Measurements from ENCODE around the gene SPART. TPM values are rescaled to one million over a fixed set of nuclear protein-coding genes. Genes with fewer than 3 reads are reported as not detected.

SPART gene
- 14.6 TPM for total RNA-seq

GRCh38 chr13:36346222-36347083, at the start of gene SPART:
TSS of gene SPART (minus strand) at chr13:36346394. CDS start at chr13:36335830, 10,564 bp downstream.
- ATAC-seq (peak; percentile 92), DNase-seq (ENCODE audit: low spot score) (peak; percentile 94)

GRCh38 chr13:36395280-36395679, 49.1 kb upstream of the SPART start:
- peak; percentile 94 for ATAC-seq
- DNase-seq (ENCODE audit: low spot score) = no peak

- DNase-seq (ENCODE audit: low spot score) (no peak), ATAC-seq (no peak)
Measured at GRCh38 chr13:36385489-36385888, 39.3 kb upstream of the SPART start.

GRCh38 chr13:36382030-36382429, 35.8 kb upstream of the SPART start:
- no peak for DNase-seq (ENCODE audit: low spot score)
- ATAC-seq = no peak

GRCh38 chr13:36377826-36378468, 31.8 kb upstream of the SPART start:
- no peak for ATAC-seq
- no peak for DNase-seq (ENCODE audit: low spot score)

- ATAC-seq = peak; percentile 72
- DNase-seq (ENCODE audit: low spot score) = no peak
Measured at GRCh38 chr13:36374063-36374462, 27.9 kb upstream of the SPART start.

GRCh38 chr13:36371185-36371584, 25.0 kb upstream of the SPART start:
- ATAC-seq = no peak
- no peak for DNase-seq (ENCODE audit: low spot score)

GRCh38 chr13:36370108-36370429, 23.9 kb upstream of the SPART start:
- ATAC-seq (no peak), DNase-seq (ENCODE audit: low spot score) (no peak)

GRCh38 chr13:36369268-36370107, 23.3 kb upstream of the SPART start:
- peak; percentile 66 for DNase-seq (ENCODE audit: low spot score)
- peak; percentile 75 for ATAC-seq

- DNase-seq (ENCODE audit: low spot score) = no peak
- ATAC-seq = no peak
Measured at GRCh38 chr13:36366031-36366430, 19.8 kb upstream of the SPART start.

- no peak for DNase-seq (ENCODE audit: low spot score)
- no peak for ATAC-seq
Measured at GRCh38 chr13:36363366-36363863, 17.2 kb upstream of the SPART start.

- DNase-seq (ENCODE audit: low spot score) = no peak
- ATAC-seq = no peak
Measured at GRCh38 chr13:36362914-36363313, 16.7 kb upstream of the SPART start.

GRCh38 chr13:36362251-36362650, 16.1 kb upstream of the SPART start:
- no peak for ATAC-seq
- no peak for DNase-seq (ENCODE audit: low spot score)

GRCh38 chr13:36360903-36361302, 14.7 kb upstream of the SPART start:
- ATAC-seq (no peak), DNase-seq (ENCODE audit: low spot score) (no peak)

- ATAC-seq = peak; percentile 84
Measured at GRCh38 chr13:36359301-36359950, 13.2 kb upstream of the SPART start.

GRCh38 chr13:36358175-36358718, 12.1 kb upstream of the SPART start:
- DNase-seq (ENCODE audit: low spot score) = no peak
- no peak for ATAC-seq

More at GRCh38 chr13:36359301-36359950, 13.2 kb upstream of the SPART start:
- peak; percentile 72 for DNase-seq (ENCODE audit: low spot score)

GRCh38 chr13:36357692-36358091, 11.5 kb upstream of the SPART start:
- ATAC-seq = peak; percentile 60
- peak; percentile 82 for DNase-seq (ENCODE audit: low spot score)

- DNase-seq (ENCODE audit: low spot score) (no peak), ATAC-seq (no peak)
Measured at GRCh38 chr13:36357231-36357630, 11.0 kb upstream of the SPART start.

- no peak for DNase-seq (ENCODE audit: low spot score)
Measured at GRCh38 chr13:36356058-36356457, 9.9 kb upstream of the SPART start.

GRCh38 chr13:36355632-36356031, 9.4 kb upstream of the SPART start:
- ATAC-seq = no peak
- no peak for DNase-seq (ENCODE audit: low spot score)

More at GRCh38 chr13:36356058-36356457, 9.9 kb upstream of the SPART start:
- ATAC-seq = peak; percentile 36
